ENCODE data around the gene OR10D3.

The OR10D3 gene

DNA sequence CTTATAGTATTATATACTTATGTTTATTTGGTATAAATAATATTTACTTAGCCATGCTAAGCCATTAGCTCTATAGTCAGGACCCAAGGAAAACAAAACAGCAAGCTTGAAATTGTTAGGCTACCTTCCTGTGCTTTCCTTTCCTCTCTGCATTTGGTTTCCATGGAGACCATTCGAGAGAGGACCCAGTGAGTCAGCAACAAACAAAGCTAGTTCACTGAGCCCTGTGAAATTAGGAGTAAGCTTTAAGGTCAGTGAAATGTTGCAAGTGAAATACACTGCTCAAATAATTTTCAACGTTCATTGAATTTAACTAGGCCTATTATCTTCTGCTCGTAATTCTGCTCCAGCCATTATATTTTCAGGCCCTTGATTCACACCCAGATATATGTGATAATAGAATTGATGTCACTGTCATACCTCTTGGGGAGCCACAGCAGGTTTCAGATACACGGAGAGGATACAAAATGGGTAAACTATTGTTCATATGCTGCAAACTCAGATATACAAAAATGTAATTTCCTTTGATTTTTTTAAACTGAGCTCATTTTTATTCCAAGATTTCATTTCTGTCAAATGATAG, 9.1 kb upstream of the OR10D3 start:
- TF ChIP-seq CTCF (IDR thresholded peaks at IDR 0.05; ENCODE audit: low read depth, low read length): no peak
- H3K4me3 ChIP-seq (ENCODE audit: low read depth, low read length): no peak overlapping the region

- no peak overlapping the region for H3K4me3 ChIP-seq (ENCODE audit: low read depth, low read length)
- no peak for TF ChIP-seq CTCF (IDR thresholded peaks at IDR 0.05; ENCODE audit: low read depth, low read length)
Observed at GRCh38 chr11:124176925-124177715, 6.0 kb upstream of the OR10D3 start.

DNA sequence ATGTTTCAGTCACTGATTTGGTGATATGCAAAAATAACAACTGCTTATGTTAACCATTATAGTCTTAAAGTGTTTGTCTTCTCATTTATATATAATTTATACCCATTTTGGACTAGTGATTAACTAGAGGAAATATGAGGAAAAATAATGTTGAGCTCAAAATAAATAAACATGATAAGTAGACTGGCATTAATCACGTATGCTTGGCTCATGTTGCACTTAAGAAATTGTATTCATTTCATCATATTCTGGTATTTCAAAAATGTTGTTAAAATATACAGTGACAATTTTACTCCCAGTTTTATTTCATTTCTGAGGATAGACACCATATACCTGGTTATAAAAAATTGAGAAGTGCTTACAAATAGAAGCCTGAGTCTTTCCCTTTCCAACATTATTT, 3.8 kb upstream of the OR10D3 start:
- H3K4me3 ChIP-seq (ENCODE audit: low read depth, low read length): no peak overlapping the region
- no peak for TF ChIP-seq CTCF (IDR thresholded peaks at IDR 0.05; ENCODE audit: low read depth, low read length)

DNA sequence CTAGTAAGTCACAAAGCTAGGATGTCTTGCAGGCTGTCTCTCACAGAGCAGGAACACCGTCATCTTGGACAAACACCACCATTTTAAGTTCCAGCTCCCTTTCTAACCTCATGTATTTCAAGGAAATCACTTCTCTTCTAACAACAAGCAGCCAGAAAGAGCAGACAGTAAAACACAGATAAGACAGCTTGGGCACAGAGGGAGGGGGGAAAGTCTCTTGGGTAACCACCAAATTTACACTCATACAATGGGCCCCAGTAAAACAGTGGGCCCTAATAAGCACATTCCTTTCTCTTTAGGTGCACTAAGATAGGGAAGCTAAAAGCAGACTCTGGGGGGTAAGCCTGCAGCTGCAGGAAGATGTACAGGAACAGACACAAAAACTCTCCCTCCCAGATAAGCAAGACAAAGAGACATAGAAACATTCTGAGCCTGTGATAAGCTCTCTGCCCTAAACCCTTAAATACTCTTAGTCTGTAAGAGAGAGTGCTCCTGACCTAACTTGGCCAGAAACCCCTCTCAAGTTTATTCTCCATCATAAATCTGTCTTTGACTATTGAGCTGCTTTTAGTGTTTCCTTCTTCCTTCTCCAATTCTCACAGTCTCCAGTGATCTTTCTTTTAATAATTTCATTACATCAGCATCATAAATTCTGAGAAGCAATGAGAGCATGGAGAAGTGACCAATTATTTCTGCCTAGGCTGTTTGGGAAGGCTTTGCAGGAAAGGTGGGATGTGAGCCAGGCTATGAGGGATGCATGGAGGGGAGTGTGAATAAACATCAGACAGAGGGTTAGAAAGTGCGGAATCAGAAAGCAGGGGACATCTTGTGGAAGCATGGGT, 7.4 kb downstream of the OR10D3 start:
- TF ChIP-seq CTCF (IDR thresholded peaks at IDR 0.05; ENCODE audit: low read depth, low read length): no peak
- H3K4me3 ChIP-seq (ENCODE audit: low read depth, low read length): no peak overlapping the region

DNA sequence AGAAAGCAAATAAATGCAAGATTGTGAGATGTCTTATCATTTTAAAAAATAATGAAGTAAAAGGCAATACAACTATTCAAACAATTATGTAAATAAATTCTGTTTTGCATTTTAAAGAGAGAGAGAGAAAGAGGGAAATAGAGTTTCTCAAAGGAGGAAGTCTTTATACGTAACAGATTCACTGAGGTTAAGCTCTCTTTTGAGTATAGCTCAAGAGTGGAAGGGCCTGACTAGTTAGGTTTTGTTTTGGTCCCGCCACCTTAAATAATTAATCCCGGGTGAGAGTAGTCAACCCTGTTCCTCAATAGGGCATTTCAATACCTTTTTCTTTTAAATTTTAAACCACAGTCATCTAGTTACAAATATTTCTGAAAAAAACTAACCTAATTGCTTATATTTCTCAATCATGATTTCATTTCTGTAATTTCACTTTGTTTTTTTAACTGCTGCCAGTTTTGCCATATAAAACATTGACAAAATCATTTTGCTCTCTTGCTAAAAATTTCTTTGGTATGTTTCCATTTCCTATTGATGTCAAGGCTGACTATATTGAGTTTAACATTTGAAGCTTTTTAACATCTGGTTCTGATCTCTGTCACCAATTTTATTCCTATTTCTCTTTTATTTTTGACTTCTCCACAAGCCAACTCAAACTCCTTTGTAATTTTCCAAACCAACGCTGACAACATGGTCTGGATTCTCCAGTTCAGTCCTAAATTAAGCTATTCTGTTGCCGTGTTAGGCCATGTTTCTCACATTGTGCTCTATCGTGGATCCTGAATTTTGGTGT, 10.3 kb downstream of the OR10D3 start:
- H3K4me3 ChIP-seq (ENCODE audit: low read depth, low read length): no peak overlapping the region
- no peak for TF ChIP-seq CTCF (IDR thresholded peaks at IDR 0.05; ENCODE audit: low read depth, low read length)

DNA sequence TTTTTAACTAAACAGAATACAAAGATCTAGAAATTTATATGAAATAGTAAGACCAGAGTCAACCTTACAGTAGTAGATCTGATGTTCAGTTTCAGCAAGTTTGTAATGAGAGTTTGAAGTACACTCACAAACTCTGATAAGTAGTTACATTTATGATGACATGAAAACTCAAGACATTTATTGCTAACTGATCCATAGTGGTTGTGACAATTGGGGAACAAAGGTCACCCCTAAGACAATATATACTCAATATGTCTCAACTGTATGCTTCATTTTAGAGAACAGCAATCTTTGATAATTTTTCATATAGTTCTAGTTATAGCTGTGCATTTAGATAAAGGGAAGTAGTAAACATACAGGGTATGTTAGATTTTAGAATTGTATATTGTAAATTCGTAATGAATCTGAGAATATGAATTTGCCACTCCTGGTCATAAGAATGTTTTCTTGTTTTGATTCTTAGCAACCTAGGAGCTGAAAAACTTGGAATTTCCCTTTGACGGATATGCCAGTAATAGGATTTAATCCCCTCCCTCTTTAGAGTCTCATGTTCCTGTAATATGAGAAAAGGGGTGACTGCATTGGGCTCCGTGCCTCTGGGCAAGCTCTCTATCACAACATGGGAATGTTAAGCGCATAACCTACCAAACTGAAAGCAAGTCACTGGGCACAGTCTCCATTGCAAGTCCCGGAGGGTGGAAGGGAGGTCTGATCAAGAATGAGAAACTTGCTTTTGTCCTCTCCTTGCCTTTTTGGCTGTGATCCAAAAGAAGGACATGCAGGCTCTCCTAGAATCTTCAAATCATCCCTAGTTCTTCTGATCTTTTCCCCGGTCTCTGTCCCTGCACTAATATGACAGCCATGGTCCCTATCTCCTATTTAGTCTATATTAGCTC, 11.4 kb downstream of the OR10D3 start:
- TF ChIP-seq CTCF (IDR thresholded peaks at IDR 0.05; ENCODE audit: low read depth, low read length): no peak
- peak overlapping the region; percentile 23; the same call in 1 of the 2 replicates for H3K4me3 ChIP-seq (ENCODE audit: low read depth, low read length)
